GM12872 (cell line): ENCODE measurements around the gene PHLDB2.

Experiments used
- TF ChIP-seq, protein P1 (sequence below): IDR thresholded peaks from 3 replicates; pipeline ENCODE4 v1.5.1; 2011; ENCODE audit warnings: low read depth, mild to moderate bottlenecking, low read length, moderate library complexity; ENCODE audit not compliant: insufficient read depth

PHLDB2 gene

GRCh38 chr3:111901637-111902036 is 42.6 kb downstream of the PHLDB2 start:
- TF ChIP-seq, protein P1, sequence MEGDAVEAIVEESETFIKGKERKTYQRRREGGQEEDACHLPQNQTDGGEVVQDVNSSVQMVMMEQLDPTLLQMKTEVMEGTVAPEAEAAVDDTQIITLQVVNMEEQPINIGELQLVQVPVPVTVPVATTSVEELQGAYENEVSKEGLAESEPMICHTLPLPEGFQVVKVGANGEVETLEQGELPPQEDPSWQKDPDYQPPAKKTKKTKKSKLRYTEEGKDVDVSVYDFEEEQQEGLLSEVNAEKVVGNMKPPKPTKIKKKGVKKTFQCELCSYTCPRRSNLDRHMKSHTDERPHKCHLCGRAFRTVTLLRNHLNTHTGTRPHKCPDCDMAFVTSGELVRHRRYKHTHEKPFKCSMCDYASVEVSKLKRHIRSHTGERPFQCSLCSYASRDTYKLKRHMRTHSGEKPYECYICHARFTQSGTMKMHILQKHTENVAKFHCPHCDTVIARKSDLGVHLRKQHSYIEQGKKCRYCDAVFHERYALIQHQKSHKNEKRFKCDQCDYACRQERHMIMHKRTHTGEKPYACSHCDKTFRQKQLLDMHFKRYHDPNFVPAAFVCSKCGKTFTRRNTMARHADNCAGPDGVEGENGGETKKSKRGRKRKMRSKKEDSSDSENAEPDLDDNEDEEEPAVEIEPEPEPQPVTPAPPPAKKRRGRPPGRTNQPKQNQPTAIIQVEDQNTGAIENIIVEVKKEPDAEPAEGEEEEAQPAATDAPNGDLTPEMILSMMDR, result no peak

DNA sequence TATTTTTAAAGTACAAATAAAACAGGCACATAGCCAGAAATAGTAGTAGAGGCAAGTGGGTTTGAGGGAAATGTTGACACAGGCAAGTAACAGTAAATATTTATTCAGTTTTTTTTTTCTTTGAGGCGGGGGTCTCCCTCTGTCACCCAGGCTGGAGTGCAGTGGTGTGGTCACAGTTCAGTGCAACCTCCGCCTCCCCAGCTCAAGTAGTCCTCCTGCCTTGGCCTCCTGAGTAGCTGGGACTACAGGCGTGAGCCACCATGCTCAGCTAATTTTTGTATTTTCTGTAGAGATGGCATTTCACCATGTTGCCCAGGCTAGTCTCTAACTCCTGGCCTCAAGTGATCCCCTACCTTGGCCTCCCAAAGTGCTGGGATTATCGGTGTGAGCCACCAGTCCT is 43.5 kb downstream of the PHLDB2 start:
- TF ChIP-seq, protein P1, result no peak

GRCh38 chr3:111903067-111903511 is 44.0 kb downstream of the PHLDB2 start:
- TF ChIP-seq, protein P1, result no peak

GRCh38 chr3:111904376-111905241 is 45.5 kb downstream of the PHLDB2 start:
- TF ChIP-seq, protein P1, result no peak

GRCh38 chr3:111906656-111907055 is 47.6 kb downstream of the PHLDB2 start:
- TF ChIP-seq, protein P1, result no peak

DNA sequence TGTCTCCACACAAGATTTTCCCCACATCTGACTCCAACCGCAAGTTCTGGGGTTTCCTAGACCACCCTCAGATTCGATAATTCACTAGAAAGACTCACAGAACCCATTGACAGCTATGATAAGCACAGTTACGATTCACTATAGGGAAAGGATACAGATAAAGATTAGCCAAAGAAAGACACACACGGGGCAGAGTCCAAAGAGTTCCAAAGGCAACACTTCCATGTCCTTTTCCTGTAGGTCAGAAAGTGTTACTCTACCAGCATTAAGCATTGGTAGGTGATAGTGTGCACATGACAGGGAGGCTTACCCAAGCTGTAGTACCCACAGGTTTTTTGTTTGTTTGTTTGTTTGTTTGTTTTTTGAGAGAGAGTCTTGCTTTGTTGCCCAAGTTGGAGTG is 48.1 kb downstream of the PHLDB2 start:
- TF ChIP-seq, protein P1, result no peak

DNA sequence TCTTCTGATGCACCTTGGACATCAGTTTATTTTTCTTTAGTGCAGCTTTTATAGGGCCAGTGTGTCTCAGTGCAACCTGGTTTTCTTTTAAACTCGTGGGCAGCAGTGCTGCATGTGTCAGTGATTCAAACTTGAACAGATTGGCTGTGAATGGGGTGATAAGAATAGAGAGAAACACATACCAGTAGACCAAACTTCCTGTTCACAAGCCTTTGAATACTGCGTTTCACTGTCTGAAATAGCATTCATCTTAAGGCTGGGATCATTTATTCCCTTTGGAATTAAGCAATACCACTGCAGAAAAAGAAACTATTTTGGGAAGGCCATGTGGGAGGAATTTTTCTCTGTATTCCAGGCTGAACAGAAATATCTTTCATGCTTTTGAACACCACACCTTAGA is 51.7 kb downstream of the PHLDB2 start:
- TF ChIP-seq, protein P1, result no peak
